HAP-1 (cell line): ENCODE results near the gene RAPGEF4.

Experiments
- DNase-seq, 2 experiments: peaks; one replicate each; pipeline ENCODE4 v3.0.0-alpha.2; 2016 to 2020; ENCODE audit warnings: low spot score in 2 of 2
- H3K27me3 ChIP-seq: fragments of 250-450 bp; sonication (Bioruptor Pico); 2 replicates; pipeline ENCODE4 v1.5.1; 2020; ENCODE audit warnings: low read depth, mild to moderate bottlenecking, moderate library complexity
- H3K36me3 ChIP-seq: fragments of 250-450 bp; sonication (Bioruptor Pico); replicated peaks from 2 replicates; pipeline ENCODE4 v1.5.1; 2020; ENCODE audit warnings: mild to moderate bottlenecking
- H3K4me1 ChIP-seq: fragments of 250-450 bp; sonication (Bioruptor Pico); 2 replicates; pipeline ENCODE4 v1.5.1; 2020; ENCODE audit warnings: mild to moderate bottlenecking
- H3K4me3 ChIP-seq: fragments of 250-450 bp; sonication (Bioruptor Pico); 2 replicates; pipeline ENCODE4 v1.5.1; 2020; ENCODE audit warnings: mild to moderate bottlenecking, moderate library complexity
- H3K9me3 ChIP-seq: fragments of 250-450 bp; sonication (Bioruptor Pico); 2 replicates; pipeline ENCODE4 v1.5.1; 2020; ENCODE audit warnings: mild to moderate bottlenecking, moderate library complexity
- in situ Hi-C: fragments of 300-500 bp; cut with MboI; formaldehyde crosslinking; loops from 3 replicates; pipeline ENCODE4 v1.14.3; 2020; ENCODE audit warnings: low sequenced_read_pairs, inconsistent platforms, mixed read lengths

RAPGEF4 gene

DNA sequence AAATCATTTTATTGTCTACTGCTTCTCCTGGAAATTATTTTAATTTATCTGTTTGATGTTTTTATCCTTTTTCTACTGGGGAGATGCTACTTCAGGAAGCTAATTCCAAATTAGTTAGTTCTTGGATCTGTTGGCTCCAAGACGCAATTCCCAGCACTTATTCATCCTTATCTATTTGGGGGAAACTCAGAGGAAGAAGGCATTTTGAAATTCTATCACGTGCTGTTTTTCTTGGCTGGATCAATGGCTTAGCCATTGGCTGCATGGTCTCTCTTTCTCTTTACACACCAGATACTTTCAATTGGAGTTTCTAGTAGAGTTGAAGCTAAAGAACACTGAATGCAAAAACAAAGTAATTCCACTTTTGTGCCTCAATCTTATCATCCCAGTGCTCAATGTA, 98.3 kb downstream of the RAPGEF4 start:
- no peaks in the 10 kb centered on the region for H3K36me3 ChIP-seq

DNA sequence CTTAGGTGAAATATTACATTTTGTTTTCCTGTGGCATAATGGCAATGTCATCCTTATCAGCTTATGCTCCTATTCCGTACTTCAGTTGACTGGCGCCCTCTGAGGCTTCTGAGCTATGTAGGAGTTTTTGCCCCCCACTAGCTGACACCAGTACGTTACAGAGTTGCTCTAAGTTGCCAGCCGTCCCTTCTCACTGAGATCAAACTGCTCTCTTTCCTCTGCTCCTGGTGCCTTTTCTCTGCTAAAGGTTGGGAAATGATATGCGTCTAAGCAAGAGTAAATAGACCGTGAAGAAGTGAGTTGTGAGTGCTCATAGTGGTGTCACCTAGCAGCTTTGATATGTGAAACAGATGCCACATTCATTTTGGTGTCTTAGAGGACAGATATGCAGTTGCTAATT, 99.2 kb downstream of the RAPGEF4 start:
- H3K4me3 ChIP-seq = no peak overlapping the region
- peaks cover 24% of the 10 kb centered on the region for H3K4me1 ChIP-seq
- in situ Hi-C loops = no loop called here
- no peaks in the 10 kb centered on the region for H3K27me3 ChIP-seq
- H3K36me3 ChIP-seq = no peaks in the 10 kb centered on the region
- no peaks in the 10 kb centered on the region for H3K9me3 ChIP-seq
- DNase-seq = no peak

More for the DNA sequence above, 98.3 kb downstream of the RAPGEF4 start:
- H3K9me3 ChIP-seq = no peaks in the 10 kb centered on the region
- H3K4me1 ChIP-seq = peaks cover 24% of the 10 kb centered on the region
- no peaks in the 10 kb centered on the region for H3K27me3 ChIP-seq
- H3K4me3 ChIP-seq = no peak overlapping the region
- no peak for DNase-seq
- in situ Hi-C loops = no loop called here

DNA sequence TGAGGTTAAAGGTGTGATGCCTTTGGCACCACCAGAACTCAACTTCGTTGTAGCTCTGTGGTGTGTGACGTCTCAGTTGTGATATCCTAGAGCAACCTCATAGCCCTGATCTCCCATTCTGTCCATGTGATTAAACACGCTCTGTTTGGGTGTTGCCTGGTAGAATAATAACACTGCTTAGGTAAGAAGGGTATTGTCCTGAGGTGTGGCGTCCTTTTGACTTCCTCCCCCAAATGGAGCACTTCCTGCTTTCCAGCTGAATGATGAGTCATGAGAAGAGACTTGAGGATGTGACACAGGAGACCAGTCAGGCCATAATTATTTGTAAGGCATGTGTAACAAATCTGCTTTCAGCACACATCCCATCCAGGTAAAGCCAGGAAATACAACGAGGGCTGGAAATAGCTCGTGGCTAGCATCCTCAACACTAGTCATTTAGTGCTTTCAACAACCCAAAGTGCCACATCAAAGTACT, 100.7 kb downstream of the RAPGEF4 start:
- H3K4me1 ChIP-seq = peaks cover 24% of the 10 kb centered on the region
- no peak overlapping the region for H3K4me3 ChIP-seq
- in situ Hi-C loops = no loop called here
- DNase-seq = peak; percentile 11 to 17
- no peaks in the 10 kb centered on the region for H3K9me3 ChIP-seq
- no peaks in the 10 kb centered on the region for H3K27me3 ChIP-seq
- H3K36me3 ChIP-seq = no peaks in the 10 kb centered on the region

DNA sequence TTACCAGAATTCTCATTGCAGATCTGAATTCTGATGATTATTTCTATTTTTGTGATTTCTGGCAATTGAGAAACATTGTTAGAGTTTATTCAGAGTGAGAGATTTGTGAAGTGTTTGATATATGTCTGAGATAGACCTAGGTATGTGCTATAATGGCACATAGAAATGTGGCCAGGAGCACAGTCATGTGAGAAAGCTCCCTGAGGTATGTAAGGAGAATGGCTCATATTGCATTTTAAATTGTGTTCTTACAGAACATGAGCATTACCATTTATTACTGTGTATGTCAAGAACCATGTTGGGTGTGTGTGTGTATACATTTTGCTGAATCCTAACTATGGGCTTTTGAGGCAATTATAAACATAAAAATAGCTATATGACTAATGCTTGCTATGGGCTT, 101.2 kb downstream of the RAPGEF4 start:
- no peak for DNase-seq
- H3K27me3 ChIP-seq = no peaks in the 10 kb centered on the region
- no peak overlapping the region for H3K4me3 ChIP-seq
- peaks cover 24% of the 10 kb centered on the region for H3K4me1 ChIP-seq
- no peaks in the 10 kb centered on the region for H3K9me3 ChIP-seq
- in situ Hi-C loops = no loop called here
- no peaks in the 10 kb centered on the region for H3K36me3 ChIP-seq

DNA sequence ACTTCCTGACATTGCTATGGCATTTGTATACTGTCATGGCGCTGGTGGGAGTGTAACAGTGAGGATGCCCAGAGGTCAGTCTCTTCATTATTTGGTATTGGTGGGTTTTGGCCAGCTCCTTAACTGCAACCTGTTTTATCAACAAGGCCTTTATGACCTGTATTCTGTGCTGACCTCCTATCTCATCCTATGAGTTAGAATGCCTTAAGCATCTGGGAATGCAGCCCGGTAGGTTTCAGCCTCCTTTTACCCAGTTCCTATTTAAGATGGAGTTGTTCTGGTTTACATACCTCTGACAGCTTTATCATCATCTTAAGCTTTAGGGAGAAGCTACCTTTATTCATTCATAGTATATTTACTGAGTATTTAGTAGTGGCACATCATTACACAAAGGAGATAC, 103.8 kb downstream of the RAPGEF4 start:
- Histone ChIP-seq H3K27me3 (no peaks in the 10 kb centered on the region), H3K4me1 (peaks cover 19% of the 10 kb centered on the region), H3K9me3 (no peaks in the 10 kb centered on the region), H3K36me3 (no peaks in the 10 kb centered on the region), H3K4me3 (no peak overlapping the region)
- no peak for DNase-seq
- in situ Hi-C loops = no loop called here

- Histone ChIP-seq H3K4me3 (no peak overlapping the region), H3K9me3 (no peaks in the 10 kb centered on the region), H3K4me1 (no peaks in the 10 kb centered on the region), H3K36me3 (no peaks in the 10 kb centered on the region), H3K27me3 (no peaks in the 10 kb centered on the region)
- no peak for DNase-seq
- in situ Hi-C loops = no loop called here
These were observed 107.0 kb downstream of the RAPGEF4 start for GRCh38 chr2:172842511-172843265.

- Histone ChIP-seq H3K36me3 (no peaks in the 10 kb centered on the region), H3K9me3 (no peaks in the 10 kb centered on the region), H3K4me1 (no peaks in the 10 kb centered on the region), H3K4me3 (no peak overlapping the region), H3K27me3 (no peaks in the 10 kb centered on the region)
- in situ Hi-C loops = no loop called here
- no peak for DNase-seq
These were observed 107.6 kb downstream of the RAPGEF4 start for GRCh38 chr2:172843266-172843582.

DNA sequence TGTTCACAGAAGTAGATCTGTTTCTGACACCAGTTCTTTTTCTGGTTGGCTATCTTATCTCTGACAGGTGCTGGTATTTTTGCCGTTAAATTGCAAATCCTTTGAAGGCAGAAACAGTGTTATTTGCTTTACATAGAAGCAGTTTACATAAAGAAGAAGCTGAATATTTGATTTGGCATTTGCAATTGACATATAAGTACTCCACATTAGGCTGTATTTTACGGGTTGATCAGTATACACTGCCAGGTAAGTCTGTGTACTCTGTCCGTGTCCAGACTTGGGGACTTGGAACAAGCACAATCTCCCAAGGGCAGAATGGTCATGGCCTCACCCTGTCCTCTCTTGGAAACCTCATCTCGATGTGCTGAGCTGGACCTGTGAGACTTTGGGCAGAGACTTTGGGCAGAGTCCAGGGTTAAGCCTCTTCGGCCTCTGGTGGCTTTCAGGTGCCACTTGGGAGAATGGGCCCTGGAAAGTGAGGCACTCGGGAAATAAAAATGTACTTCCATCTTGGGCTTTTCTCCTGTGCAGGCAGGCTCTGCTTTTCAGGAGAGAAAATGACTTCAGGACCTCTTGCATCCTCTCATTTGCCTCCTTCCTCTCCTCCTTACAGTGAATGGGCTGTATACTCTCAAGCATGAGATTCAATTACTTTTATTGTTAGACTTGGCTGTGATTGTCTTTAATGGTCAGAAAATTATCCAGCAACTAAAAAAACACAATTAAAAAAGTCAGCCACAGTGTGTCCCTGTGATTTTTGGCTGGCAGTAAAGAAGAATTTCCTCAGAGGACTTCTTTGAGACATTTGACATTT, 108.5 kb downstream of the RAPGEF4 start:
- no peak for DNase-seq
- Histone ChIP-seq H3K36me3 (no peaks in the 10 kb centered on the region), H3K27me3 (no peaks in the 10 kb centered on the region)

DNA sequence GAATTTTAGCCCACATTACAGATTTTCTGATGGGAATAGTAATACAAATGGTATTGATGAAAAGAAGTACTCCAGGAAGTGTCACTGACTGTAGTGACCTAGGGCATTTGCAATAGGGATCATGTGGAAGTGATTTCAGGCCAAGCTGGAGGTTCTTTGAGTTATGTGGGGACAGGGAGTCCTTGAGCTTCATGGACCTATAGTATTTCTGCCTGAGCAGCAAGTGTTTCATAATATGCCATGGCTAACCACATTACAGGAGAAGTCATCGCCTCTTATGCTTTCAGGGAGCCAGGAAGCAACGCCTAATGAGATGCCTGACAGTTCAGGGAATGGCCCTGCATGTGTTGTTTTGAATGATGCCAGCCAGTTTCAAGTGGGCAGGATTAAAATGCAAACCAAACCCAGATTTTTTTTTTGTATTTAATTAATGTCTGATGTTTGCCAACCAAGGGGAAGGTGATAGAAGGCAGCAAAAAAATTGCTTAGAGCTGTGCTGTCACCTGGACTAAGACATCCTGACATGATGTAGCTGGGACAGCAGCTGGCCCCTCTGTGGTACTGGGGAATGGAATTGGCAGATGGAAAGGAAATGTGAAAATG, 109.5 kb downstream of the RAPGEF4 start:
- no peaks in the 10 kb centered on the region for H3K36me3 ChIP-seq
- in situ Hi-C loops = no loop called here
- no peak for DNase-seq

More for the DNA sequence above, 108.5 kb downstream of the RAPGEF4 start:
- in situ Hi-C loops = no loop called here
- Histone ChIP-seq H3K4me1 (no peaks in the 10 kb centered on the region), H3K4me3 (no peak overlapping the region), H3K9me3 (no peaks in the 10 kb centered on the region)

DNA sequence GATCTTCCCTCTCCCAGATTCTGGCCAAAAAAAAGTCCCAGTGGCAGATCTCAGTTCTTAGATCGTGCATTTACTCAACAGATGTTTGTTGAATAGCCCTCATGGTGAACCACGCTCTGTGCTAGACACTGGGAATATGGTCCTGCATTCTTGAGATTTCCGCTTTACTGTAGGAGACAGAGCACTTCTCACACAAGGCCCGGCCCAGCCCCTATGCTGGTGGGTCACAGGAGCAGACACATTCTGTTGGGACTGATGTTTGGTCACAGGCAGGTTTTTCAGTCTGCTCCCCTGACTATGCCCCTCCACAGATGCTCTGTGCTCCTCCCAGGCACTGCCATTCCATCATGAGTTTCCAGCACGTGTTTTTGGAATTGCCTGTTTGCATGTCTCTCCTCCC, 110.9 kb downstream of the RAPGEF4 start:
- Histone ChIP-seq H3K4me1 (no peaks in the 10 kb centered on the region; the same call in 1 of the 2 replicates), H3K4me3 (no peak overlapping the region), H3K27me3 (no peaks in the 10 kb centered on the region), H3K9me3 (no peaks in the 10 kb centered on the region), H3K36me3 (no peaks in the 10 kb centered on the region)
- no peak for DNase-seq
- in situ Hi-C loops = no loop called here

More for the DNA sequence above, 109.5 kb downstream of the RAPGEF4 start:
- Histone ChIP-seq H3K4me3 (no peak overlapping the region), H3K4me1 (no peaks in the 10 kb centered on the region; the same call in 1 of the 2 replicates), H3K9me3 (no peaks in the 10 kb centered on the region), H3K27me3 (no peaks in the 10 kb centered on the region)

- Histone ChIP-seq H3K4me1 (no peaks in the 10 kb centered on the region; the same call in 1 of the 2 replicates), H3K4me3 (no peak overlapping the region), H3K9me3 (no peaks in the 10 kb centered on the region), H3K27me3 (no peaks in the 10 kb centered on the region), H3K36me3 (no peaks in the 10 kb centered on the region)
- in situ Hi-C loops = no loop called here
- no peak for DNase-seq
These were observed 111.5 kb downstream of the RAPGEF4 start for GRCh38 chr2:172847188-172847587.

GRCh38 chr2:172848519-172848918, 112.9 kb downstream of the RAPGEF4 start:
- DNase-seq = no peak
- H3K9me3 ChIP-seq = no peaks in the 10 kb centered on the region
- no peaks in the 10 kb centered on the region; the same call in 1 of the 2 replicates for H3K4me1 ChIP-seq
- in situ Hi-C loops = no loop called here
- no peaks in the 10 kb centered on the region for H3K27me3 ChIP-seq
- H3K36me3 ChIP-seq = no peaks in the 10 kb centered on the region
- H3K4me3 ChIP-seq = no peak overlapping the region

DNA sequence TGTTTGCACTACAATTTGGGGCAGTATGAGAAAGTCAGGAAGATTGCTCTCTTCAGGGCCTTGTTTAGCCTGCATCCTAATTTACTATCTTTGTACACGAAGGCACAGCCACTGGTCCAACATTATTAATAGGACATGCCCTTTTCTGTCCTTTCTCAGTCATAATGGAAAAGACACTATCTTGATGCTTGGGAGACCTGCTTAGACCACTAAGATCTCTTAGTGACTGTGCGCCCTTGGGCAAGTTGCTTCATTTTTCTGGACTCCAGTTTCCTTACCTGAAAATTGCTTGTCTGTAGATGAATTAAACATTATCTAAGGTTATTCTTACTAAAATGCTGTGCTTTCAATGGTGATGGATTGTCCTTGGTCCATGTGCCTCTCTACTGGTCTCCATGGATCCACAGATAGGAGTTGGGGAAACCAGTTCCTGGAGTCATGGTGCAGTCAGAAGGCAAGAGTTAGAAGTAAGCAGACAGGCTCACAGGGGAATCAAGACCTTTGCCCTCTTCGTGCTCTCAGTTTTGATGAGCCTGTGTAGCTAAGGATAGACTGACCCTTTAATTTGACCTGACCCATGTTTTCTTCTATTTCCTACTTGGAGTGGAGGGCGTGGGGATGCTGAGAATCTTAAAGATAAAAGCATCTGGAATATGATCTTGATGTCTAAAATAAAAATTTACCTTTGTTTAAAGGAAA, 114.0 kb downstream of the RAPGEF4 start:
- no peak for DNase-seq
- no peak overlapping the region for H3K4me3 ChIP-seq
- in situ Hi-C loops = no loop called here
- no peaks in the 10 kb centered on the region for H3K27me3 ChIP-seq
- H3K4me1 ChIP-seq = no peaks in the 10 kb centered on the region; the same call in 1 of the 2 replicates
- H3K36me3 ChIP-seq = no peaks in the 10 kb centered on the region
- no peaks in the 10 kb centered on the region for H3K9me3 ChIP-seq
